ACC112 (cell line): ENCODE results near the gene TSPAN11.

Experiments used
- H2AFZ ChIP-seq: fragments of 200-600 bp; sonication (generic); one replicate; pipeline ENCODE4 v1.6.0; 2017; ENCODE audit warnings: antibody characterized with exemption, low read length; ENCODE audit not compliant: unreplicated experiment
- H3K27ac ChIP-seq: fragments of 200-600 bp; sonication (generic); 2 replicates; pipeline ENCODE4 v1.5.1; 2014; ENCODE audit warnings: low read depth, mild to moderate bottlenecking, antibody characterized with exemption, low read length, moderate library complexity
- H3K27me3 ChIP-seq: fragments of 200-600 bp; sonication (generic); 2 replicates; pipeline ENCODE4 v1.6.1; 2014; ENCODE audit warnings: mild to moderate bottlenecking, antibody characterized with exemption, low read length, moderate library complexity, mixed read lengths; ENCODE audit not compliant: insufficient read depth
- H3K36me3 ChIP-seq: fragments of 200-600 bp; sonication (generic); 2 replicates; pipeline ENCODE4 v1.6.1; 2016; ENCODE audit warnings: mild to moderate bottlenecking, antibody characterized with exemption, low read length, moderate library complexity, mixed read lengths; ENCODE audit not compliant: insufficient read depth
- H3K4me1 ChIP-seq: fragments of 200-600 bp; sonication (generic); one replicate; pipeline ENCODE4 v1.6.1; 2016; ENCODE audit warnings: low read length, mixed read lengths; ENCODE audit not compliant: insufficient read depth, unreplicated experiment, control insufficient read depth
- H3K4me3 ChIP-seq: fragments of 200-600 bp; sonication (generic); 2 replicates; pipeline ENCODE4 v1.5.1; 2014; ENCODE audit warnings: mild to moderate bottlenecking, low read depth, low read length
- H3K79me2 ChIP-seq: fragments of 200-600 bp; sonication (generic); one replicate; pipeline ENCODE4 v1.6.0; 2016; ENCODE audit warnings: low read length; ENCODE audit not compliant: control insufficient read depth, unreplicated experiment, insufficient read depth

TSPAN11 gene

GRCh38 chr12:30926243-30927221 lies at the start of gene TSPAN11:
TSPAN11 (plus strand) TSS chr12:30926748; CDS start chr12:30953992, 27,244 bp downstream.
- Histone ChIP-seq H3K4me1 (no peaks in the 10 kb centered on the region), H3K79me2 (no peaks in the 10 kb centered on the region), H2AFZ (peak within 1 kb of the TSS; percentile 79), H3K27ac (no peak within 1 kb of the TSS), H3K27me3 (peaks cover 59% of the 10 kb centered on the region), H3K36me3 (no peaks in the 10 kb centered on the region), H3K4me3 (peak within 1 kb of the TSS; percentile 73)

- Histone ChIP-seq H2AFZ (no peak overlapping the region), H3K79me2 (no peaks in the 10 kb centered on the region), H3K4me3 (no peak overlapping the region), H3K27ac (no peak overlapping the region), H3K36me3 (no peaks in the 10 kb centered on the region), H3K4me1 (no peaks in the 10 kb centered on the region), H3K27me3 (peaks cover 77% of the 10 kb centered on the region)
Observed at GRCh38 chr12:30877105-30877875, 49.3 kb upstream of the TSPAN11 start.

- Histone ChIP-seq H2AFZ (no peak overlapping the region), H3K4me3 (no peak overlapping the region), H3K27ac (no peak overlapping the region)
Observed at GRCh38 chr12:30878024-30878423, 48.5 kb upstream of the TSPAN11 start.

GRCh38 chr12:30880061-30880460 lies 46.5 kb upstream of the TSPAN11 start:
- Histone ChIP-seq H3K27me3 (peaks cover 75% of the 10 kb centered on the region), H3K79me2 (no peaks in the 10 kb centered on the region), H3K4me3 (no peak overlapping the region), H3K27ac (no peak overlapping the region), H2AFZ (no peak overlapping the region), H3K36me3 (no peaks in the 10 kb centered on the region), H3K4me1 (no peaks in the 10 kb centered on the region)

More at GRCh38 chr12:30878024-30878423, 48.5 kb upstream of the TSPAN11 start:
- Histone ChIP-seq H3K27me3 (peaks cover 77% of the 10 kb centered on the region), H3K79me2 (no peaks in the 10 kb centered on the region), H3K36me3 (no peaks in the 10 kb centered on the region), H3K4me1 (no peaks in the 10 kb centered on the region)

- Histone ChIP-seq H3K27me3 (peaks cover 75% of the 10 kb centered on the region), H3K27ac (no peak overlapping the region), H3K4me3 (no peak overlapping the region), H2AFZ (no peak overlapping the region), H3K79me2 (no peaks in the 10 kb centered on the region), H3K4me1 (no peaks in the 10 kb centered on the region), H3K36me3 (no peaks in the 10 kb centered on the region)
Observed at GRCh38 chr12:30880813-30881212, 45.7 kb upstream of the TSPAN11 start.

GRCh38 chr12:30882706-30883105 lies 43.8 kb upstream of the TSPAN11 start:
- no peak overlapping the region for H3K4me3 ChIP-seq
- no peak overlapping the region for H3K27ac ChIP-seq
- no peaks in the 10 kb centered on the region for H3K4me1 ChIP-seq
- H3K79me2 ChIP-seq = no peaks in the 10 kb centered on the region
- H2AFZ ChIP-seq = no peak overlapping the region
- no peaks in the 10 kb centered on the region for H3K36me3 ChIP-seq
- H3K27me3 ChIP-seq = peaks cover 76% of the 10 kb centered on the region

- no peaks in the 10 kb centered on the region for H3K4me1 ChIP-seq
- H3K36me3 ChIP-seq = no peaks in the 10 kb centered on the region
- H2AFZ ChIP-seq = no peak overlapping the region
- no peaks in the 10 kb centered on the region for H3K79me2 ChIP-seq
- H3K27ac ChIP-seq = no peak overlapping the region
- peaks cover 57% of the 10 kb centered on the region for H3K27me3 ChIP-seq
- no peak overlapping the region for H3K4me3 ChIP-seq
Observed at GRCh38 chr12:30884799-30885198, 41.7 kb upstream of the TSPAN11 start.

- Histone ChIP-seq H3K36me3 (no peaks in the 10 kb centered on the region), H3K4me3 (no peak overlapping the region), H3K27me3 (peaks cover 52% of the 10 kb centered on the region), H2AFZ (no peak overlapping the region), H3K4me1 (no peaks in the 10 kb centered on the region), H3K79me2 (no peaks in the 10 kb centered on the region), H3K27ac (no peak overlapping the region)
Observed at GRCh38 chr12:30885321-30885720, 41.2 kb upstream of the TSPAN11 start.

- no peaks in the 10 kb centered on the region for H3K4me1 ChIP-seq
- H3K36me3 ChIP-seq = no peaks in the 10 kb centered on the region
- H3K4me3 ChIP-seq = no peak overlapping the region
Observed at GRCh38 chr12:30887226-30887625, 39.3 kb upstream of the TSPAN11 start.

GRCh38 chr12:30888241-30888640 lies 38.3 kb upstream of the TSPAN11 start:
- no peak overlapping the region for H2AFZ ChIP-seq
- peaks cover 42% of the 10 kb centered on the region for H3K27me3 ChIP-seq
- H3K4me3 ChIP-seq = no peak overlapping the region
- H3K27ac ChIP-seq = no peak overlapping the region
- no peaks in the 10 kb centered on the region for H3K79me2 ChIP-seq
- H3K4me1 ChIP-seq = no peaks in the 10 kb centered on the region
- no peaks in the 10 kb centered on the region for H3K36me3 ChIP-seq

More at GRCh38 chr12:30887226-30887625, 39.3 kb upstream of the TSPAN11 start:
- Histone ChIP-seq H3K79me2 (no peaks in the 10 kb centered on the region), H3K27me3 (peaks cover 39% of the 10 kb centered on the region), H2AFZ (no peak overlapping the region), H3K27ac (no peak overlapping the region)
